ENCODE results near the gene PTPRK. TPM values are rescaled to one million over a fixed set of nuclear protein-coding genes. Genes with fewer than 3 reads are reported as not detected.

Gene PTPRK
- total and polyA plus RNA-seq, 3 experiments from 2014 or later, result 0.74 to 23.0 (median 21.3) TPM

DNA sequence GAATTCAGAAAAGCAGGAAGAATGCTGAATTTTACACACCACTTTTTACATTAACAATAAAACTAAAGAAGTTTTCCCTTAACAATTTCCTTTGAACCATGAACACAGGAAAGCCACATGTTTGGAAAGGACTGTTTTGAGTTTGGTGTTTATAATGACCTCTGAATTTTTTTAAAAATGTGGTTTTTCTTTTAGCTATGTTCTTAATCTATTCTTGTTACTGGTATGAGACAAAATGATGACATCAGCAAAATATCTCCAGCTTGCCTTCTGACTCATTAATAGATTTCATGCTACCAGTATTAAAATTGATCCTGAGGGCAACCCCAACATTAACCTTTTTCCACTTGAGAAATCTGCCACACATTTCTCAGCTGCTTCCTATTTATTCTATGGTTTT is 402.0 kb downstream of the PTPRK start:
- H3K27ac ChIP-seq (ENCODE audit: low read depth, low read length), result no peak overlapping the region
- no peak overlapping the region for H3K4me3 ChIP-seq (ENCODE audit: low read length)
- no peaks in the 10 kb centered on the region for H3K36me3 ChIP-seq (ENCODE audit: insufficient read depth, low read length)
- Mint-ChIP-seq H3K36me3 (peaks cover 0 to 4% (median 3%) of the 10 kb centered on the region in 3 donors), H3K27me3 (peaks cover 0 to 2% of the 10 kb centered on the region in 2 donors), H3K27ac (no peak overlapping the region), H3K4me1 (peaks cover 0 to 15% (median 5%) of the 10 kb centered on the region in 3 donors), H3K4me3 (no peak overlapping the region), H3K9me3 (peaks cover 0 to 3% (median 0%) of the 10 kb centered on the region in 5 donors)
- DNase-seq, result no peak
- no peaks in the 10 kb centered on the region for H3K27me3 ChIP-seq (ENCODE audit: insufficient read depth, low read length, poor library complexity, severe bottlenecking)
- ChIA-PET CTCF (no interaction called here), POLR2A (no interaction called here)
- no peaks in the 10 kb centered on the region for H3K4me1 ChIP-seq (ENCODE audit: insufficient read depth, low read length)
- H3K9me3 ChIP-seq (ENCODE audit: low read length), result no peaks in the 10 kb centered on the region

DNA sequence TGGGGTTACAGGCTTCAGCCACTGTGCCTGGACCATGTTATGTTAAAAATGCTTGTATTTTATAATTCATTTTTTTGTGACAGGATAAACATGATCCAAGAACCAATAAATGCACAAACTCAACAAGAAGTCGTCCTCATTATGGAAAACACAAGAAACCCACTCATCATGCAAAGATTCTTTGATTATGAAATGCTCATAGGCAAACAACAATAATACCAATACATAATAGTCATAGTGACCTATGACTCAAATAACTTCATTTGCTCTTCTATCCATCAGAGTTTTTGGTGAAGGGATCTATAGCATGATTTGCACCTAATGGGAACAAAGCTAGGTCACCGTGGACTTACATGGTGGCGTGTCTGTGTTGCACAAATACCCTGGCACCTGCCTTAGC is 402.5 kb downstream of the PTPRK start:
- Mint-ChIP-seq H3K36me3 (peaks cover 0 to 4% (median 3%) of the 10 kb centered on the region in 3 donors), H3K27ac (no peak overlapping the region)

DNA sequence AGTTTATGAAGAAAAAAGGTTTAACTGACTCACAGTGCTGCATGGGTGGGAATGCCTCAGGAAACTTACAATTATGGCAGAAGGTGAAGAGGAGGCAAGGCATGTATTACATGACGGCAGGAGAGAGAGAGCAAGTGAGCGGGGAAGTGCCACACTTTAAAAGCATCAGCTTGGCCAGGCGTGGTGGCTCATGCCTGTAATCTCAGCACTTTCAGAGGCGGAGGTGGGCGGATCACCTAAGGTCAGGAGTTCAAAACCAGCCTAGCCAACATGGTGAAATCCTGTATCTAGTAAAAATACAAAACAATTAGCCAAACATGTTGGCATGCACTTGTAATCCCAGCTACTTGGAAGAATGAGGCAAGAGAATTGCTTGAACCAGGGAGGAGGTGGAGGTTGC is 406.2 kb downstream of the PTPRK start:
- POLR2A ChIA-PET, result no interaction called here
- DNase-seq, result no peak
- no peak overlapping the region for H3K27ac ChIP-seq (ENCODE audit: low read depth, low read length)
- no peak overlapping the region for H3K4me3 ChIP-seq (ENCODE audit: low read length)
- Mint-ChIP-seq H3K27ac (no peak overlapping the region), H3K4me3 (no peak overlapping the region), H3K4me1 (peaks cover 11 to 16% (median 13%) of the 10 kb centered on the region in 3 donors), H3K9me3 (peaks cover 0 to 3% (median 0%) of the 10 kb centered on the region in 5 donors), H3K36me3 (peaks cover 0 to 4% (median 3%) of the 10 kb centered on the region in 3 donors), H3K27me3 (peaks cover 0 to 2% of the 10 kb centered on the region in 2 donors)
- CTCF ChIA-PET, result no interaction called here
- peaks cover 7% of the 10 kb centered on the region for H3K4me1 ChIP-seq (ENCODE audit: insufficient read depth, low read length)
- no peaks in the 10 kb centered on the region for H3K27me3 ChIP-seq (ENCODE audit: insufficient read depth, low read length, poor library complexity, severe bottlenecking)
- no peaks in the 10 kb centered on the region for H3K9me3 ChIP-seq (ENCODE audit: low read length)
- no peaks in the 10 kb centered on the region for H3K36me3 ChIP-seq (ENCODE audit: insufficient read depth, low read length)

More for the DNA sequence above, 402.5 kb downstream of the PTPRK start:
- Mint-ChIP-seq H3K27me3 (peaks cover 0 to 2% of the 10 kb centered on the region in 2 donors), H3K4me3 (no peak overlapping the region), H3K9me3 (peaks cover 0 to 3% (median 0%) of the 10 kb centered on the region in 5 donors), H3K4me1 (peaks cover 1 to 14% (median 7%) of the 10 kb centered on the region in 3 donors)
- no peak for DNase-seq
- H3K27me3 ChIP-seq (ENCODE audit: insufficient read depth, low read length, poor library complexity, severe bottlenecking), result no peaks in the 10 kb centered on the region
- H3K36me3 ChIP-seq (ENCODE audit: insufficient read depth, low read length), result no peaks in the 10 kb centered on the region
- no peaks in the 10 kb centered on the region for H3K4me1 ChIP-seq (ENCODE audit: insufficient read depth, low read length)
- POLR2A ChIA-PET, result no interaction called here
- H3K9me3 ChIP-seq (ENCODE audit: low read length), result no peaks in the 10 kb centered on the region
- no peak overlapping the region for H3K27ac ChIP-seq (ENCODE audit: low read depth, low read length)
- H3K4me3 ChIP-seq (ENCODE audit: low read length), result no peak overlapping the region
- CTCF ChIA-PET, result no interaction called here

DNA sequence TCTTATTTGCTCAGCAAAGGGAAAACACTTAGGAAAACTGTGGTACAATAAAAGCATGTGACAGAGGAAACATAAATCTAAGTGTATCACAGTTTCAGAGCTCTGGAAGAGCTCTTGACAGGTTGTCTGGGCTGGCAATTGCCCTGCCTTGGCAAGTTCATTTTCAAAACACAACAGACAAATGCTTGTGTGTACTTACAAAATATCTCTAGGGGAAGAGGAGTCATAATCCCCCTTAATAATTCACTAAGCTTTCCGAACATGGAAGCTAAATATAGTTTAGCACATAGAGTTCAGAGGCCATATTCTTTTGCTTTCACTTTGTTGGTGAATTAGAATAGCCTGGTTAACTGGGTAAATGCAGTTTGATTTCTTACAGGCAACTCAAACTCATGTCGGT is 407.9 kb downstream of the PTPRK start:
- Histone ChIP-seq H3K4me1 (ENCODE audit: insufficient read depth, low read length) (peaks cover 7% of the 10 kb centered on the region), H3K9me3 (ENCODE audit: low read length) (no peaks in the 10 kb centered on the region), H3K27me3 (ENCODE audit: insufficient read depth, low read length, poor library complexity, severe bottlenecking) (no peaks in the 10 kb centered on the region), H3K4me3 (ENCODE audit: low read length) (peak overlapping the region; percentile 26), H3K36me3 (ENCODE audit: insufficient read depth, low read length) (no peaks in the 10 kb centered on the region), H3K27ac (ENCODE audit: low read depth, low read length) (no peak overlapping the region)
- peak overlapping the region in 6 of 8 donors; percentile 3 to 78 (median 56) for H3K27ac Mint-ChIP-seq
- peaks cover 0 to 2% of the 10 kb centered on the region in 2 donors for H3K27me3 Mint-ChIP-seq
- ChIA-PET CTCF (no interaction called here), POLR2A (no interaction called here)
- H3K4me1 Mint-ChIP-seq, result peaks cover 11 to 16% (median 13%) of the 10 kb centered on the region in 3 donors
- DNase-seq, result no peak
- peak overlapping the region; percentile 61 to 81 (median 74) for H3K4me3 Mint-ChIP-seq
- peaks cover 0 to 4% (median 3%) of the 10 kb centered on the region in 3 donors for H3K36me3 Mint-ChIP-seq
- peaks cover 0 to 3% (median 0%) of the 10 kb centered on the region in 5 donors for H3K9me3 Mint-ChIP-seq

DNA sequence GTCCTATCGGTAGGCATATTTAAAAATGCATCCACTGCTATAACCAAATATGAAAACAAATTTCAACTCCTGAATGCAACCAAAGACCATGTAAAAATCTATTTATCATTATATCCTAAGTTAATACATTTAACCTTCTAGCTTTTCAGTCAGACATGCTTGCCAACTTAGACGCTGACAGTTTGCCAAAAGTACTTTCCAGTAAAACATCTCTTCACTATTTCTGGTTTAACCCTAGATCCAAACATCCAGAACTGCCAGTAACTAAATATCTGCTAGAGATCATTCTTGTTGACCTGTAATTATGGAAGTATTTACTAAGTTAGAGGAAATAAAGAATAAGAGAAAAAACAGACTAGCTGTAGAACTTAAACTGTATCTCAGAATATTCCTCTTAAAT is 409.3 kb downstream of the PTPRK start:
- Histone ChIP-seq H3K4me3 (ENCODE audit: low read length) (no peak overlapping the region), H3K4me1 (ENCODE audit: insufficient read depth, low read length) (peaks cover 7% of the 10 kb centered on the region), H3K36me3 (ENCODE audit: insufficient read depth, low read length) (no peaks in the 10 kb centered on the region), H3K27ac (ENCODE audit: low read depth, low read length) (no peak overlapping the region), H3K27me3 (ENCODE audit: insufficient read depth, low read length, poor library complexity, severe bottlenecking) (no peaks in the 10 kb centered on the region), H3K9me3 (ENCODE audit: low read length) (no peaks in the 10 kb centered on the region)
- Mint-ChIP-seq H3K4me3 (no peak overlapping the region), H3K27ac (no peak overlapping the region), H3K27me3 (peaks cover 0 to 2% of the 10 kb centered on the region in 2 donors), H3K4me1 (peaks cover 11 to 16% (median 13%) of the 10 kb centered on the region in 3 donors), H3K9me3 (peaks cover 0 to 3% (median 0%) of the 10 kb centered on the region in 5 donors), H3K36me3 (peaks cover 0 to 4% (median 3%) of the 10 kb centered on the region in 3 donors)
- ChIA-PET CTCF (no interaction called here), POLR2A (no interaction called here)
- no peak for DNase-seq

DNA sequence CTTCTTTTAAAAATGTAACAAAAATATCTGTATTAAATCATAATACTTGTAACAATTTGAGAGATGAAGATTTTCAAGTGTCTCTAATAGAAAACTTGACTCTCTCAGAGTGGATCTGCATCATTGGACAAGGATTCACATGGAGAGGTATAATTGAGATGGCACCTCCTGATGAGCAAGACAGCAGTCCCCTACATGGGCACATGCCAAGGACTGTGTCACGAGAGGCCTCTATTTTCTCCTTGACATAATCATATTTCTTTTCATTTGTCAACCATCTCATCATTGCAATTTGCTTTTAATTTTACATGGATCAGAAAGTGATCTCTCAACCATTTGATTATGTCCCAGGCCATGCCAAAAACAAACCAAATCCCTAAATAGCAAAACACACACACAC is 412.7 kb downstream of the PTPRK start:
- Histone ChIP-seq H3K4me3 (ENCODE audit: low read length) (no peak overlapping the region), H3K4me1 (ENCODE audit: insufficient read depth, low read length) (peaks cover 7% of the 10 kb centered on the region), H3K27me3 (ENCODE audit: insufficient read depth, low read length, poor library complexity, severe bottlenecking) (no peaks in the 10 kb centered on the region), H3K27ac (ENCODE audit: low read depth, low read length) (no peak overlapping the region), H3K36me3 (ENCODE audit: insufficient read depth, low read length) (no peaks in the 10 kb centered on the region), H3K9me3 (ENCODE audit: low read length) (no peaks in the 10 kb centered on the region)
- Mint-ChIP-seq H3K27me3 (no peaks in the 10 kb centered on the region), H3K27ac (no peak overlapping the region), H3K9me3 (no peaks in the 10 kb centered on the region), H3K4me3 (no peak overlapping the region), H3K4me1 (peaks cover 7 to 18% (median 16%) of the 10 kb centered on the region in 3 donors), H3K36me3 (peaks cover 0 to 4% (median 2%) of the 10 kb centered on the region in 3 donors)
- POLR2A ChIA-PET, result no interaction called here
- DNase-seq, result no peak
- CTCF ChIA-PET, result no interaction called here

DNA sequence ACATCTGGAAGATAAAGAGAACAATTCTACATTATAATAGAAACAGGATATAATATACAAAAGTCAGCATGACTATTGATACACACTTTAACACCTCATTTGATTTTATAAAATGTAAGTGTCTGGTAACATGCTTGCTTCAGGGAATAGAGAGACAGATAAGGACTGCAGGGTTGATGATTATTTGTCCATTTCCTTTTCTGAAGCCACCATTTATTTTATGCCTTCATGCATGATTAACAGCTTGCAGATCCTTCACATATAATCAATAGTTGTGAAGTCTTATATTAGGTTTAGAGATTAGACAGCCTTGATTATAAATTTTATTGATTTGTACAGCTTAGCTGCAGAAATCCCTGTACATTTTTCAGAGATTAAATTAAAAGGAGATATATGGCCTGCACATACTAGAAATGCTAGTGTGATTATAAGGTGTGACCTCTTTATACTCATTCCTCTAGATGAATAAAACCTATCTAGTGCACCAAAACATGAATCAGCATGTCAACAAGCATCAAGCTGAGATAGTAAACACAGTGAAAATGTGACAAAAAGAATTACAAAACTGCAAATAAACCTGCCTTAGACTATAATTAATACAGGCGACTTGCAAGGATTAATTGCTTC is 420.7 kb downstream of the PTPRK start:
- no peaks in the 10 kb centered on the region for H3K27me3 ChIP-seq (ENCODE audit: insufficient read depth, low read length, poor library complexity, severe bottlenecking)
- H3K9me3 Mint-ChIP-seq, result no peaks in the 10 kb centered on the region
- no peak overlapping the region for H3K4me3 ChIP-seq (ENCODE audit: low read length)
- H3K27ac Mint-ChIP-seq, result no peak overlapping the region
- no peaks in the 10 kb centered on the region for H3K9me3 ChIP-seq (ENCODE audit: low read length)
- ChIA-PET CTCF (no interaction called here), POLR2A (no interaction called here)
- DNase-seq, result no peak
- H3K4me1 ChIP-seq (ENCODE audit: insufficient read depth, low read length), result peaks cover 6% of the 10 kb centered on the region
- H3K27me3 Mint-ChIP-seq, result peaks cover 0 to 1% of the 10 kb centered on the region in 2 donors
- H3K27ac ChIP-seq (ENCODE audit: low read depth, low read length), result no peak overlapping the region
- no peaks in the 10 kb centered on the region for H3K36me3 ChIP-seq (ENCODE audit: insufficient read depth, low read length)
- no peak overlapping the region for H3K4me3 Mint-ChIP-seq
- peaks cover 0 to 4% (median 2%) of the 10 kb centered on the region in 3 donors for H3K36me3 Mint-ChIP-seq
- peaks cover 6 to 34% (median 20%) of the 10 kb centered on the region in 3 donors for H3K4me1 Mint-ChIP-seq

DNA sequence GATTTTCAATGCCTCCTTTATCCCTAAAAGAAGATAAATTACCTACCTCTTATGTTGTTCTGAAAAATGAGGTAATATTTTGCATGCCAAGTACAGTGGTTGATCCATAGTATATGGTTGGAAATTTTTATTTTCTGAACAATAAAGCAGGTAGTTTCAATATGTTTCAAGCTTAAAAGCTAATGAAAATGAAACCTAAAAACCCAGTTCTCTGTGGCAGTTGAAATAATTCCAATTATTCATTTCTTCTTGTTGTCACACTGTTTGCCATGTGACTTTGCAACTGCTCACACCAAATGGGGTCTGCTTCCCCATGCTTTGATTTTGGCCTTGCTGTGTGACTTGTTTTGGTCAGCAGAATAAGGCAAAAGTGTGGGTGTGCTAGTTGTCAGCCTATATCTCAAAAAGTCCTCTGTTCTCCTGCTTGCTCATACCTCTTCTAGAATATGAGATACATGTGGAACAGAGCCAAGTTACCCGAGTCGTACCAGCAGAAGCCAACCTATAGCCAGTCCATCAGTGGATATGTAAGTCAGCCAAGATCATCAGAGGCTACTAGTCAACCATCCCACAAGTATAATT is 422.3 kb downstream of the PTPRK start:
- Mint-ChIP-seq H3K4me1 (peaks cover 8 to 35% (median 19%) of the 10 kb centered on the region in 3 donors), H3K36me3 (no peaks in the 10 kb centered on the region), H3K27me3 (peaks cover 0 to 1% of the 10 kb centered on the region in 2 donors), H3K9me3 (no peaks in the 10 kb centered on the region), H3K27ac (peak overlapping the region in 1 of 8 donors; percentile 2), H3K4me3 (peak overlapping the region in 1 of 7 donors; percentile 2)
- peaks cover 6% of the 10 kb centered on the region for H3K4me1 ChIP-seq (ENCODE audit: insufficient read depth, low read length)
- ChIA-PET POLR2A (no interaction called here), CTCF (no interaction called here)
- no peaks in the 10 kb centered on the region for H3K27me3 ChIP-seq (ENCODE audit: insufficient read depth, low read length, poor library complexity, severe bottlenecking)
- no peaks in the 10 kb centered on the region for H3K36me3 ChIP-seq (ENCODE audit: insufficient read depth, low read length)
- DNase-seq, result no peak
- H3K4me3 ChIP-seq (ENCODE audit: low read length), result no peak overlapping the region
- H3K9me3 ChIP-seq (ENCODE audit: low read length), result no peaks in the 10 kb centered on the region
- H3K27ac ChIP-seq (ENCODE audit: low read depth, low read length), result no peak overlapping the region

Data from CD8-positive, alpha-beta memory T cell (primary cell).